MM.1S (cell line): ENCODE results near the gene CPVL.

Experiments
- CTCF ChIP-seq: fragments of 300-600 bp; sonication (generic); IDR thresholded peaks from 2 replicates; pipeline ENCODE4 v1.5.1; 2016; ENCODE audit warnings: antibody characterized with exemption, low read length, mixed read lengths
- EZH2 ChIP-seq: fragments of 300-600 bp; sonication (generic); optimal IDR thresholded peaks from 2 replicates; pipeline ENCODE3; 2017; ENCODE audit warnings: low read depth, mild to moderate bottlenecking, antibody characterized with exemption, low read length, mixed read lengths

- TF ChIP-seq CTCF (no peak), EZH2 (no peak)
These were observed 41.1 kb downstream of the CPVL start for GRCh38 chr7:29105191-29105590.
